H1 (cell line): ENCODE data around the gene COG3. TPM values are rescaled to one million over a fixed set of nuclear protein-coding genes. Genes with fewer than 3 reads are reported as not detected.

ENCODE experiments used
- CTCF ChIA-PET: fragments of 300-600 bp; sonication (Branson Sonifier 250); formaldehyde crosslinking; loops from one replicate; lab custom pipeline; 2021; ENCODE audit not compliant: partially characterized antibody; lab: Charles Lee
- POLR2A ChIA-PET: fragments of 300-600 bp; sonication (Branson Sonifier 250); formaldehyde crosslinking; loops from one replicate; lab custom pipeline; 2021; ENCODE audit warnings: inconsistent platforms; ENCODE audit not compliant: partially characterized antibody; lab: Charles Lee
- DNase-seq, 2 experiments: peaks; one replicate each; pipeline versions ENCODE4 v3.0.0 to v3.0.0-alpha.2; 2010 to 2022; ENCODE audit warnings: low spot score in 2 of 2, low read depth in 1 of 2, mixed read lengths in 1 of 2
- FAIRE-seq: peaks from 2 replicates; lab custom pipeline; 2011; peaks lifted over from hg19 to GRCh38; lab: Jason Lieb, UNC
- H2AFZ ChIP-seq: 2 replicates; pipeline ENCODE4 v1.8.1; 2012; ENCODE audit warnings: low read length, inconsistent platforms
- H2AK5ac ChIP-seq: 2 replicates; pipeline ENCODE4 v1.6.1; 2013; ENCODE audit warnings: low read depth, low read length
- H2BK120ac ChIP-seq: replicated peaks from 2 replicates; pipeline ENCODE3; 2013; ENCODE audit warnings: low read depth, low read length, inconsistent platforms
- H2BK12ac ChIP-seq: 2 replicates; pipeline ENCODE4 v1.6.1; 2013; ENCODE audit warnings: low read depth, low read length
- H2BK15ac ChIP-seq: 2 replicates; pipeline ENCODE4 v1.6.1; 2013; ENCODE audit warnings: low read length
- H2BK20ac ChIP-seq: 2 replicates; pipeline ENCODE4 v1.6.1; 2013; ENCODE audit warnings: low read length
- H2BK5ac ChIP-seq: 2 replicates; pipeline ENCODE4 v1.6.1; 2013; ENCODE audit warnings: low read depth, low read length
- H3K14ac ChIP-seq: 2 replicates; pipeline ENCODE4 v1.6.1; 2013; ENCODE audit warnings: inconsistent platforms; ENCODE audit not compliant: insufficient read length
- H3K18ac ChIP-seq: 2 replicates; pipeline ENCODE4 v1.6.1; 2013; ENCODE audit warnings: low read length; ENCODE audit errors: extremely low read depth
- H3K23ac ChIP-seq: 2 replicates; pipeline ENCODE4 v1.6.1; 2013; ENCODE audit warnings: inconsistent platforms; ENCODE audit not compliant: insufficient read length
- H3K23me2 ChIP-seq: 2 replicates; pipeline ENCODE4 v1.6.1; 2013; ENCODE audit warnings: low read depth, low read length
- H3K27ac ChIP-seq: 2 replicates; pipeline ENCODE4 v1.6.1; 2011; ENCODE audit warnings: low read depth, low read length, inconsistent platforms
- H3K27me3 ChIP-seq, 4 experiments: replicated peaks in 1 of 4; 1 replicate in 1 of 4; 2 replicates in 3 of 4; pipeline versions ENCODE4 v1.6.1 to v1.8.1; 2011 to 2013; ENCODE audit warnings: low read length in 3 of 4, mild to moderate bottlenecking in 3 of 4, inconsistent platforms in 2 of 4, mixed read lengths in 2 of 4, moderate library complexity in 1 of 4; ENCODE audit not compliant: control insufficient read depth in 3 of 4, insufficient read depth in 3 of 4; ENCODE audit errors: extremely low read depth in 1 of 4
- H3K36me3 ChIP-seq, 4 experiments: 2 replicates each; pipeline versions ENCODE4 v1.6.1 to v1.8.1; 2011 to 2013; ENCODE audit warnings: mild to moderate bottlenecking in 4 of 4, low read length in 3 of 4, moderate library complexity in 2 of 4, control low read depth in 1 of 4, inconsistent platforms in 1 of 4; ENCODE audit not compliant: insufficient read depth in 4 of 4, control insufficient read depth in 2 of 4
- H3K4ac ChIP-seq: replicated peaks from 2 replicates; pipeline ENCODE3; 2013; ENCODE audit warnings: low read length, low read depth, mixed read lengths, inconsistent platforms; ENCODE audit not compliant: insufficient read length
- H3K4me1 ChIP-seq, 4 experiments: replicated peaks in 1 of 4; 1 replicate in 1 of 4; 2 replicates in 3 of 4; pipeline versions ENCODE4 v1.6.1 to v1.8.1; 2011 to 2013; ENCODE audit warnings: low read length in 3 of 4, inconsistent platforms in 2 of 4, mixed read lengths in 1 of 4; ENCODE audit not compliant: insufficient read depth in 4 of 4, control insufficient read depth in 3 of 4
- H3K4me2 ChIP-seq, 2 experiments: 2 replicates each; pipeline versions ENCODE4 v1.6.1 to v1.8.1; 2011 to 2013; ENCODE audit warnings: low read depth in 2 of 2, low read length in 2 of 2, control low read depth in 1 of 2, inconsistent platforms in 1 of 2, mild to moderate bottlenecking in 1 of 2; ENCODE audit not compliant: insufficient read depth in 1 of 2
- H3K4me3 ChIP-seq, 4 experiments: fragments of 200-600, 300-600 bp in 1 of 4; sonication (generic), shearing (Covaris generic), sonication (Bioruptor Twin) in 1 of 4; 2 replicates each; pipeline versions ENCODE4 v1.5.1 to v1.8.1; 2011 to 2016; ENCODE audit warnings: low read length in 4 of 4, low read depth in 3 of 4, control low read depth in 2 of 4, inconsistent platforms in 2 of 4, mild to moderate bottlenecking in 2 of 4, mixed read lengths in 1 of 4, moderate library complexity in 1 of 4; ENCODE audit not compliant: insufficient read depth in 2 of 4; ENCODE audit errors: extremely low read depth in 1 of 4
- H3K56ac ChIP-seq: replicated peaks from 2 replicates; pipeline ENCODE3; 2013; ENCODE audit warnings: low read depth, mild to moderate bottlenecking, mixed read lengths, low read length, inconsistent platforms; ENCODE audit not compliant: insufficient read length
- H3K79me1 ChIP-seq: 2 replicates; pipeline ENCODE4 v1.6.1; 2013; ENCODE audit warnings: low read depth, low read length, control low read depth
- H3K79me2 ChIP-seq, 2 experiments: 2 replicates each; pipeline versions ENCODE4 v1.6.1 to v1.8.1; 2012 to 2013; ENCODE audit warnings: low read length in 2 of 2, mild to moderate bottlenecking in 2 of 2, inconsistent platforms in 1 of 2; ENCODE audit not compliant: insufficient read depth in 2 of 2, control insufficient read depth in 1 of 2
- H3K9ac ChIP-seq, 4 experiments: replicated peaks in 1 of 4; 1 replicate in 1 of 4; 2 replicates in 3 of 4; pipeline versions ENCODE4 v1.6.1 to v1.8.1; 2011 to 2013; ENCODE audit warnings: low read depth in 3 of 4, low read length in 3 of 4, control low read depth in 2 of 4, mild to moderate bottlenecking in 2 of 4, moderate library complexity in 2 of 4, inconsistent platforms in 1 of 4; ENCODE audit errors: extremely low read depth in 1 of 4
- H3K9me3 ChIP-seq, 2 experiments: 2 replicates each; pipeline versions ENCODE4 v1.6.1 to v1.8.1; 2012 to 2013; ENCODE audit warnings: mild to moderate bottlenecking in 2 of 2, moderate library complexity in 2 of 2, control low read depth in 1 of 2, inconsistent platforms in 1 of 2, low read depth in 1 of 2, low read length in 1 of 2, mixed read lengths in 1 of 2; ENCODE audit not compliant: insufficient read depth in 2 of 2
- H4K20me1 ChIP-seq, 2 experiments: replicated peaks in 1 of 2; 2 replicates each; pipeline versions ENCODE3 to v1.8.1; 2011 to 2013; ENCODE audit warnings: inconsistent platforms in 2 of 2, low read length in 2 of 2, mild to moderate bottlenecking in 1 of 2; ENCODE audit not compliant: insufficient read depth in 2 of 2, control insufficient read depth in 1 of 2
- H4K5ac ChIP-seq: 2 replicates; pipeline ENCODE4 v1.6.1; 2013; ENCODE audit warnings: low read length, low read depth, mixed read lengths, inconsistent platforms; ENCODE audit not compliant: insufficient read length
- H4K8ac ChIP-seq: 2 replicates; pipeline ENCODE4 v1.8.0; 2013; ENCODE audit warnings: mild to moderate bottlenecking, moderate library complexity, low read length, inconsistent platforms; ENCODE audit not compliant: insufficient read depth; ENCODE audit errors: extremely low read depth
- H4K91ac ChIP-seq: replicated peaks from 2 replicates; pipeline ENCODE3; 2013; ENCODE audit warnings: low read length, mixed read lengths, inconsistent platforms; ENCODE audit not compliant: insufficient read length
- YY1 ChIP-seq: IDR thresholded peaks from 2 replicates; pipeline ENCODE4 v1.6.1; 2011; ENCODE audit warnings: low read depth, mild to moderate bottlenecking, low read length
- WGBS, 2 experiments: shearing (Covaris generic) in 1 of 2; methylation state at CpG; one replicate each; pipeline versions ENCODE4 v1.1.6 to v1.1.7; 2013 to 2015; ENCODE audit warnings: low lambda C conversion rate in 2 of 2, mixed read lengths in 2 of 2, inconsistent platforms in 1 of 2, low coverage in 1 of 2, missing lambda C conversion rate in 1 of 2; ENCODE audit not compliant: insufficient replicate concordance in 2 of 2, insufficient coverage in 1 of 2, insufficient read length in 1 of 2; ENCODE audit errors: extremely low coverage in 1 of 2, missing lambda C conversion rate in 1 of 2; 5-methylcytosine and 5-hydroxymethylcytosine counted together
- polyA plus RNA-seq, 7 experiments: library from polyadenylated mRNA; depleted of rRNA in 3 of 7; stranded (reverse) in 5 of 7; unstranded in 2 of 7; fragments of >200 nt in 5 of 7; fragments of 200-250 nt in 2 of 7; gene quantifications; 1 replicate in 5 of 7; 2 replicates in 1 of 7; 4 replicates in 1 of 7; pipeline versions ENCODE4 v1.2.1 to v1.2.3, GENCODE V29; 2011 to 2013; ENCODE audit warnings: missing spikeins in 2 of 7, mixed read lengths in 2 of 7
- total RNA-seq: library from RNA; stranded (reverse); fragmentation: NEBNext Ultra II Directional; extraction: Animal tissue kit (Norgen Biotek cat#: 25700); gene quantifications from 2 replicates; pipeline ENCODE4 v1.2.1, GENCODE V29; 2021

Gene COG3
- total and polyA plus RNA-seq, 2 of the 8 experiments (the other 6 are each of a cell fraction or from before 2014, with no cell fraction given): 12.7 to 13.5 TPM

DNA sequence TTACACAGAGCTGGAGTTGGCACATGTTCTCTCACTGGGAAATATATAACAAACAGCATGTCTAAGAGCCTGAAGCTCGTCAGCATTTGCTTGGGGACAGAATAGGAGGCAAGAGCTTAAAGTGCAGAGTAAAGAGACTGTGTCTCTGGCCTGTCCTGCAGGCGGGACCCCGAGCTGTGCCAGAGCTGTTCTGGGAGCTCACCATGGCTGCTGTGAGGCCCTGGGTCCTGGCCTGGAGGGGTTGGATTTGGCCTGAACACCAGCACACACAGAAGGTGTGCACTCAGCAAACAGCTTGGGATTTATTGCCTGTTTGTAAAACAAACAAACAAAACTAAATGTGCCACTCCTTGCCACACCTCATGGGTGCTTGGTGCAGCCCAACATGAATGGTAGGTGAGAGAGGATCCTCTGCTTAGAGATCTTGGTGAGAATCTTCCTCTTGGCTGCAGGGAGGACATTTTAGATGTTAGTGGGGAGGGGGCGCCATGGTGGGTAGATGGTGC lies 89.9 kb downstream of the COG3 start:
- no peak overlapping the region for H2BK12ac ChIP-seq
- H3K4me2 ChIP-seq: no peak overlapping the region
- 88% methylated on average over 4 of the region's 4 CpGs; no CpG with 5 or more reads in 1 of the 2 experiments for WGBS, 2 experiments
- H3K4me1 ChIP-seq: no peaks in the 10 kb centered on the region
- H2AK5ac ChIP-seq: no peak overlapping the region
- H3K79me1 ChIP-seq: no peaks in the 10 kb centered on the region
- H3K27ac ChIP-seq: no peak overlapping the region
- H3K27me3 ChIP-seq: no peaks in the 10 kb centered on the region
- H3K4me3 ChIP-seq: no peak overlapping the region
- no peak overlapping the region for H2AFZ ChIP-seq
- H3K14ac ChIP-seq: no peak overlapping the region
- H2BK120ac ChIP-seq: no peak overlapping the region
- no peak overlapping the region for H3K56ac ChIP-seq
- no peaks in the 10 kb centered on the region for H3K79me2 ChIP-seq
- CTCF ChIA-PET: interaction anchor here (1.1 to 2.8 kb wide), 3 partner anchors 8 to 10 kb away, joined by 3 to 9 read pairs (median 4); no protein-coding TSS in a partner anchor
- DNase-seq: no peak
- no peak overlapping the region for H4K91ac ChIP-seq
- no peak overlapping the region for H2BK5ac ChIP-seq
- H3K4ac ChIP-seq: no peak overlapping the region
- no peak overlapping the region for H3K9ac ChIP-seq
- TF ChIP-seq YY1: no peak
- H2BK15ac ChIP-seq: no peak overlapping the region
- H2BK20ac ChIP-seq: no peak overlapping the region
- no peaks in the 10 kb centered on the region for H3K36me3 ChIP-seq
- FAIRE-seq: no peak
- H4K8ac ChIP-seq: no peak overlapping the region
- H3K9me3 ChIP-seq: no peaks in the 10 kb centered on the region
- POLR2A ChIA-PET: no interaction called here
- H4K20me1 ChIP-seq: no peaks in the 10 kb centered on the region
- H3K18ac ChIP-seq: no peak overlapping the region
- H3K23me2 ChIP-seq: no peaks in the 10 kb centered on the region
- H3K23ac ChIP-seq: no peak overlapping the region
- H4K5ac ChIP-seq: no peak overlapping the region
